Stimulated activated CD4-positive, alpha-beta T cell treated with anti-CD3 and anti-CD28 coated beads, Interleukin-15, amount 100 ng/mL, for 1 hour (primary cell): ENCODE measurements around the gene MVB12B.

ENCODE experiments used
- DNase-seq, 2 donors: peaks; one replicate each; pipeline ENCODE4 v3.0.0-alpha.2; 2020; ENCODE audit warnings: low read depth in 1 of 2, low spot score in 1 of 2

Gene MVB12B

DNA sequence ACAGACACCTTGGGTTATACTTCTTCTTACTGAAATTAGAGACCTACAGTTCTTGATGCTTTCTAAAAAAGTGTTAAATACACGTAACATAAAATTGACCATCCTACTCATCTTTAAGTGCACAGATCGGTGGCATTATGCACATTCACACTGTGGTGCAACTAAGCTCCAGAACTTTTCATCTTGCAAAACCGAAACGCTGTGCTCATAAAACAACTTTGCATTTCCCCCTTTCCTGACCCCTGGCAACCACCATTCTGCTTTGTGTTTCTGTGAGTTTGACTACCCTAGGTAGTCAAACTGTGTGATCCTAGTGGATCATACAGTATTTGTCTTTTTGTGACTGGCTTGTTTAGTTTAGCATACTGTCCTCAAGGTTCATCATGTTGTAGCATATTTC lies 3.9 kb downstream of the MVB12B start:
- no peak for DNase-seq

- no peak for DNase-seq
These were observed 5.5 kb downstream of the MVB12B start for GRCh38 chr9:126331964-126332748.

DNA sequence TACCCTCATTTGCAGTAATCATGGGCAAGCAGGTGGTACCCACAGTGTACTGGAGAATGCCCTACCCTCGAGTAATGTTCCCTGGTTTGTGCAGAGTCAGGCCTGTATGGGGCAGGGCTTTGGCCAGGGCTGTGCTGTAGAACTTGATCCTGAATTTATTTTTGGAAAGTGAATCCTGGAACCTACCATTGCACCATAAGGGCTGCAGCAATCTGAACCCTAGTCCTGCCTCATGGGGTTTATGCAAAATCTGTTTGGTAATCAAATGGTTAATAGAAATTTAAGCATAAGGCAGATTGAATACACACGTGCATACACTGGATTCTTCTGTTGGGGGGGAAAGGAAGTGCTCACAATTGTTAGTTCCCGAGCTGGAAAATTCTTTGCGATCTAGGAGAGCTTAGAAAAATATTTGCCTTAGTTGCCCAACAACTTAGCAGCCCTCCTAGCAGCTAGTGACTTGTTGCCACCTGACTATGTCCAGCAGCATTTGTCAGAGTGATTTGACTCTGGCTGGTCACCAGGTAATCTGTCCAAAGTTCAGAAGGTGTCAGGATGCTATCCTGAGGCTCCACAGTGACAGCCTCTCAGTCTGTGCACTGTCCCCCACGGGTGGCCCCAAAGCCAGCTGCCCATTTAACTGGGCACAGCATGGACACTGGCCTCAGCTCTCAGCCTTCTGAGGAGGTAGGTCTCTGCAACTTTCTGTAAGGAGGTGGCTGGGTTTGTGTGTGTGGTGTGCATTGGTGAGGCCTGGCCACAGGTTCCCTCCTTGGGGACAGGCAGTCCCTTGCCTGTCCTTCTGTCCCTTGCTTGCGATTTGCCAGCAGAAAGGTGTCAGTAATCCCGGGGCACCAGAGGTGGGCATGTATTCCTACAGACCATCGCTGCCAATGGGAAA lies 8.3 kb downstream of the MVB12B start:
- DNase-seq, result no peak

DNA sequence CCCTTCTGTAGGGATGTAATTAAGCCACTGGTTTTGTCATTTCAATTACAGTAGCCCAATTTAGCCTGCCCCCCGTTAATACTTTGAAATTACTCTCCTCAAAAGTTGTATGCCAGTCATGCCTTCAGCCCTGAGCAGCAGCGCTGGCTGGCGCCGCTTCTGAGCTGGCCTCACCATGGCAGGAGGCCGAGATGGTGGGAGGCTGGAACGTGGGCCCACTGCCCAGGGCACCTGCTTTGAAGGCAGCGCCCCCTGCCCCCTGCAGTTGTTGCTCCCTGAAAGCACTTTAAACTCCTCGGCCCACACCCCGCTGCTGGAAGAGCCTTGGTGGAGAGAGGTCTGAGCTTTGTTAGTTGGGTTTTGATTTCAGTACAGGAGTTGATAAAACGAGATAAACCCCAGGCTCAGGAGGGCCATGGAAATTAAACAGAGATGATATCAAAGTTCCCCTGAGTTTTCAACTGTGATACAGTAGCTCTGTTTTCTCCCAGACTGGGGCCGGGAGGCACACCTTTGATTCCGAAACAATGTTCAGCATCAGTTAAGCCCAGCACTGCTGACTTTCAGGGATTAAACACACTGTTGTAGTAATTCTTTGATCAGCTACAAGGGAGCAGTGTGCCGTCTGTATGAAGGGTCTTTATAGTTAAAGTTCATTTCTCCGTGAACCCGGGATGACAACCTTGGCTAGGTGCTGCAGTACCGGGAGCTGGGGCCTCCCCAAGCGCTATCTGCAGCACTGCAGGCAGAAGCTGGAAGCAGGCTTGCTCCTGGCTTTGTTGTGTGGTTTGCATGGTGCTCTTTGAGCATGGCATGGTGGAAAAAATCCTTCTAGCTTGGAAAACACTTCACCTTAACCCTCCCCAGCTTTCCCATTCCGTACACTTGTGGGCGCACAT lies 9.5 kb downstream of the MVB12B start:
- no peak for DNase-seq

DNA sequence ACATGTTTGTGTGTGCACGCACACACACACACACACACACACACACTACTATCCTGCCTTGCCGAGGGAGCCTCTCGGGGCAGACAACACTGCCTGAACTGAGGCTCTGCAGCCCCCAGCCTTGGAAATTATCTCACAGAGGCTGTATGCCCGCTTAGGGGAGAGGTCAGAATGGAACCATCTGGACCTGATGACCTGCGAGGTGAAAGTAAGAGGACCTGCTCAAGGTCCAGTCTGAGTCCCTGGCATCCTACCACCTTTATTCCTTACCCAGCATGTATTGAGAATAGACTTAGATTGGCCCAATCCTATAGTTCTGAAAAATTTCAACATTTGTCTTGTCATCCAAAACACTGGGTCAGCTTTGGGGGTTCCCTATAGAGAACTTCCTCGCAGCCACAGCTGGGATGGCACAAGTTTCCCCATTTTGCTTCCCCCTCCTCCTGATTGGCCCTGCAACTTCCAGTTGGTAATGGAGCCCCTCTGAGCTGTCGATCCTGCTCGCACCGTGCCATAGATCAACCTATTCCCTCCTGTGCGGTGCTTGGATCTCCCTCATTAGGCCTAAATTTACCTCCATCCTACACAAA lies 10.2 kb downstream of the MVB12B start:
- DNase-seq, result no peak

- DNase-seq, result no peak
These were observed 11.2 kb downstream of the MVB12B start for GRCh38 chr9:126337729-126338372.

GRCh38 chr9:126338945-126339344 lies 12.3 kb downstream of the MVB12B start:
- no peak for DNase-seq

GRCh38 chr9:126341426-126341825 lies 14.8 kb downstream of the MVB12B start:
- no peak for DNase-seq

DNA sequence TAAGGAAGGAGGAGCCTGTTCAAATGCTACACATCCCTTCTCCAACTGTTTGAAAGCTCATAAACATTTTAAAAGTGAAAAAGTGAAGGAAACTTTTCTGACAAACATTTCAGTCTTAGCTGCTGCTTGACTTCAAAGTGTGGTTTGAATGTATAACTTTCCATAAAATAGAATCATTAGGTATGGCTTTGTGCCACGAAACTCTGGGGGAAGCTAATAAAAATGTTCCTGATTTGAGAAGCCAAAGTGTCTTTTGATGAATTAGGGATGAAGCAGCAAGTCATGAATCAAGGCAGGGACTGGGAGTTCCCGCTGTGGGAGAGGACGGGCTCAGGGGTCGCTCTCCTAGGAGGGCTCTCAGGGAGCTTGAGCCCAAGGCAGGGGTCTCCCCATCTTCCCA lies 15.3 kb downstream of the MVB12B start:
- DNase-seq, result no peak

- no peak for DNase-seq
These were observed 16.0 kb downstream of the MVB12B start for GRCh38 chr9:126342621-126343031.

- no peak for DNase-seq
These were observed 16.7 kb downstream of the MVB12B start for GRCh38 chr9:126343271-126343700.

DNA sequence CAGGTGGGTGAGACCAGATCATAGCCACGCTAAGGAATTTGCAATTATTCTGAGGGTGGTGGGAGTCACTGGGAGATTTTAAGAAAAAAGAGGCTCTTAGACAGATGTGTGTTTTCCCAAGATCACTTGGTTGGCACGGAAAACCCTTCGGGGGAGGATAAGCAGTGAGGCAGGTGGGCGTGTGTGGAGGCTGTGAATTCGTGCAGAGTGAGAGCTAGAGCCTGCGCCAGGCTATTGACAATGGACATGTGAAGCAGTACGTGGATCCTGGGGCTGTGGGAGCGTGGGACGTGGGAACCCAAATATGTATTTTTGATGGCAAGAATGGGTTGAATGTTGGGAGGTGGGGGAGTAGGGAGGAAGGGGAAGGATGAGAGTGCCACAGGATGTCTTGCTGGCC lies 19.4 kb downstream of the MVB12B start:
- no peak for DNase-seq

- no peak for DNase-seq
These were observed 20.5 kb downstream of the MVB12B start for GRCh38 chr9:126347093-126347492.

DNA sequence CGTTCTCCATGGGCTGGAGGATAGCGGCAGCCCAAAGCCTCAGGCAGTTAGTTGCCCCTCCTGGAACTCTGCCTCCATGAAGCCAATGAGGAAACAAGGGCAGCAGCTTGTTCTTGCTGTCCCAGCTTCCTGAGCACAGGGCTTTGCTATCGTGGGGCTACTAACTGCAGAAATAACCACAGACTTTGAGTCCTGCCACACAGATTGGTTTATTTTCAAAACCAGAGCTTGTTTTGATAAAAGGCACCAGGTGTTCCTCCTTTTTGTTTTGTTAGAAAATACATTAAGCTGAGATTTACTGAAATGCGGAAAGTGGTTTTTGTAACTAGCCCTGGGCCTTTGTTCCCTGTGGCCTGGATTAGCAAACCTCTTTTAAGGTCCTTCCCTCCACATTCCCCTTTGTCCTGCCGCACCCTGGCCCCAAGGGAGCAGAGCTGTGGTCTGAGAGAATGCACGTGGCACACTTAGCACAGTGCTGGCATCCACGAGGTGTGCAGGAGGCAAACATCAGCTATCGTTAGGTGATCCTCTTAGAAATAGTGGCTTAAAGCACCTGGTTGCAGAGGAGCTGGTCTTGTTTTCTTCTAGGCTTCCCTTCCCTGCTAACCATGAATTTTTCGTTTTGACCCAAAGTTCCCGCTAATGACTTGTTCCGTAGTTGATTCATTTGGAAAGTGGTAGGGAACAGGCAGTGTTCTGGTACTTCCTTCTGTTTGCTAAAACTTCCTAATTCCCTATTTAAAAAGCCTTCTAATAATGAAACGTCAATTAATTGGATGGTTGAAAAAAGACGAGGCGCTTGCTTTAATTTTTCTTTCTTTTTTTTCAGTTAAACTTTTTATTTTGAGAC lies 21.5 kb downstream of the MVB12B start:
- no peak for DNase-seq

- DNase-seq, result no peak
These were observed 22.4 kb downstream of the MVB12B start for GRCh38 chr9:126348911-126349550.

GRCh38 chr9:126354887-126355770 lies 28.5 kb downstream of the MVB12B start:
- no peak for DNase-seq

DNA sequence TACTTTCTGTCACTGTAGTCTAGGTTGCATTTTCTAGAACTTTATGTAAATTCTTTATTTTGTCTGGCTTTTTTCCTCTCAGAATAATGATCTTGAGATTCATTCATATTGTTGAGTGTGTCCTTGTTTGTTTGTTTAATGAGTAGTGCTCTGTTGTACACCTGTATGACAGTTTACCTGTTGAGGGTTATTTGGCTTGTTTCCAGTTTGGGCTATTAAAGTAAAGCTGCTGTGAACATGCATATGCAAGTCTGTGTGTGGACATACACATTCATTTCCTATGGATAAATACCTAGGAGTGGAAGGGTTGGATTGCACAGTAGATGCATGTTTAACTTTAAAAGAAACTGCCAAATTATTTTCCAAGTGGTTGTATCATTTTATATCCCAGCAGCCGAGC lies 30.4 kb downstream of the MVB12B start:
- DNase-seq, result no peak

DNA sequence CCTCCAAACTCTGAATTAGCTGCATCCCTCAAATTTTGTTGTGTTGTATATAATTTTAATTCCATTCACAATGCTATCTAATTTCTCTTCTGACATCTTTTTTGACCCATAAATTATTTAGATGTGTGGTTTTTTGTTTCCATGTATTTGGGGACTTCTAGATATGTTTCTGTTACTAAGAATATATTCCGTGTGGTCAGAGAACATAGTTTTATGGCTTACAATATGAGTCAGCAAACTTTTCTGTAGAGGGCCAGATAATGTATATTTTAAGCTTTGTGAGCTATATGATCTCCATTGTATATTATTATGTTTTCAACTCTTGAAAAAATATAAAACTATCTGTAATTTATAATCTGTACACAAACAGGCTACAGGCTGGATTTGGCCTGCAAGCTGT lies 33.4 kb downstream of the MVB12B start:
- DNase-seq, result no peak
